Activated CD4-positive, alpha-beta T cell treated with anti-CD3 and anti-CD28 coated beads, Interleukin-2, Interleukin-6, amounts not matched to agents 100 ng/mL and 50 ng/mL, durations not matched to agents 16 hours and 8 hours (primary cell): ENCODE measurements around the gene TSR3.

Experiments
- DNase-seq: peaks from one replicate; pipeline ENCODE4 v3.0.0-alpha.2; 2020

The TSR3 gene

DNA sequence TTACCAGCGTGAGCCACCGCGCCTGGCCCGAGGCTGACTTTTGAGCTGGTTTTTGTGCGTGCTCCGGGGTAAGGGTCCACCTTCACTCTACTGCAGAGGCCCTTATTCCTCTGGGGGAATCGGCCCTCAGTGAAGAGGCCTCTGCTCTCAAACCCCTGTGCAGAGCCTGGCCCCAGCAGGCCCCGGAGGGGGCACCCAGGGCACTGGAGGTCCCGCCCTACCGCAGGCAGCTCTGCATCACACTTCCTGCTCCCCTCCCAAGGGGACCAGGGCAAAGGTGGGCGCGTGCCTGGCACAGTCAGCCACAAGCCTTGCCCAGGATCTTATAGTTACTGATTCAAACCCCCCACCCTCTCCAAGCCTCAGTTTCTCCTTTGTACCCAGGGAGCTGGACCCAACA lies 45.9 kb downstream of the TSR3 start:
- no peak for DNase-seq

DNA sequence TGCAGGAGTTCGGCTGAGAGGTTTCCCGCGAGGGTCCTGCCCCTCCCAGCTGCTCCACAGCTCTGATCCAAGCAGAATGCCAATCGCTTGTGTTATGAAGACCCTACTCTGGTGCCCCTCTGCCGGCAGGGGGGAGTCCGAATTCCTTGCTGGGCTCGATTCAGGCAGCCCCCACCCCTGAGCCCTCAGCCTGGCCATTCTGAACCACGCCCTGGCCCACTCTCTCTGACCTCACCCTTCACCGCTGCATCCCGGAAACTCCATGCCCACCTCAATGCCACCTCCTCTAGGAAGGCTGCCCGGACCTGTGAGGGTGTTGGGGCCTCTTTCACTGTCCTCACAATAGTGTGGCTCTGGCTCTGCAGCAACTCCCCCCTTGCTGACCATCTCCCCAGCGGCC lies 50.1 kb downstream of the TSR3 start:
- DNase-seq: no peak

DNA sequence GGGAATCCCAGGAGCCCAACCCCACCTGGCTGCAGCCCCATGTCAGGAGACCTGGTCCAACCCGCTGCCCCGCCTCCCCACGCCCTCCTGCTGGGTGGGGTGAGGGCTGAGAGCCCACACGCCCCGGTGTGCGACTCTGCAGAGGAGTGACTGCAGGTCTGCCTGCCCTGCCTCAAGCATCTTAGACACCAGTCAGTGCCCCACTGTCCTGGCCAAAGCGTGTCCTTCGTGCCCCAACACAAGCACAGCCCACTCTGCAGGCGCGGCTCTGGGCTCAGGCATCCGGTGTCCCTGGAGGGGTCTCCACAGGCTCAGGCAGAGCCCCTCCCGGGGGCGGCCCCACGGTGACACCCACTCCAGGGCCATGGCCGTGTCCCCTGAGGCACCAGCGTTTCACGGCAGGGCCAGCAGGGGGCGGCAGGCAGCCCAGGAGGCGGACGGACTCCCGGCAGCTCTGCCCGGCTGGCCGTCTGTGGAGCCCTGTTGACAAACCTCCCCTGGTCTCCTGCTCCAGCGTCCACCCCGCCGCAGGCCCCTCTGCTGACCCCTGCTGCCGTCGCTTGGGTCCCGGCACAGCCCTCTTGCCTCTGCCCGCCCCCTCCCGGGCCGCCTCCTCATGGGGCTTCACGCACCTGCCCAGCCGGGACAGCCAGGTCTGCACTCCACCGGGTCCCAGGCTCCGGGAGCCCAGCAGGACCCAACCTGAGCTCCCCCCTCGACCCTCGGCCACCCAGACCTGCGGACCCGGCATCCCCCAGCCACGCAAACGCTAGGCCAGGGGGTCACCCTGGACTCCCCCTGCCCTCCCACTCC lies 50.8 kb downstream of the TSR3 start:
- DNase-seq: peak; percentile 84

- no peak for DNase-seq
These were observed 51.8 kb downstream of the TSR3 start for GRCh38 chr16:1299868-1300203.
